ENCODE measurements around the gene LMAN2.

LMAN2 gene

GRCh38 chr5:177315411-177315810 is 36.1 kb downstream of the LMAN2 start:
- Histone ChIP-seq H3K9me2 (replicated peaks; ENCODE audit: control insufficient read depth, low read length) (no peaks in the 10 kb centered on the region), H3K27ac (ENCODE audit: low read depth, low read length) (no peak overlapping the region), H3K4me1 (ENCODE audit: control insufficient read depth, low read length) (peaks cover 19% of the 10 kb centered on the region), H3K79me2 (ENCODE audit: control insufficient read depth, low read length) (peaks cover 11% of the 10 kb centered on the region), H3K36me3 (ENCODE audit: control insufficient read depth, low read length) (peaks cover 20% of the 10 kb centered on the region), H3K4me3 (ENCODE audit: low read length) (no peak overlapping the region), H3K9me3 (ENCODE audit: control insufficient read depth, insufficient read depth, low read length) (peaks cover 9% of the 10 kb centered on the region), H3K4me2 (ENCODE audit: low read length) (no peak overlapping the region), H3K27me3 (ENCODE audit: control insufficient read depth, low read length) (no peaks in the 10 kb centered on the region), H4K20me1 (ENCODE audit: control insufficient read depth, insufficient read depth, low read depth, low read length) (peaks cover 3% of the 10 kb centered on the region), H3F3A (ENCODE audit: control insufficient read depth, insufficient read depth) (0 out of 2 replicates have a peak, but pooled peaks cover 3% of the 10 kb centered on the region)
- TF ChIP-seq EZH2phosphoT487 (IDR thresholded peaks at IDR 0.05; ENCODE audit: borderline replicate concordance, low read length) (no peak), CTCF (IDR thresholded peaks at IDR 0.05; ENCODE audit: low read depth, low read length, poor library complexity, severe bottlenecking) (no peak)

- Histone ChIP-seq H3K9me2 (replicated peaks; ENCODE audit: control insufficient read depth, low read length) (no peaks in the 10 kb centered on the region), H3F3A (ENCODE audit: control insufficient read depth, insufficient read depth) (0 out of 2 replicates have a peak, but pooled peaks cover 10% of the 10 kb centered on the region), H3K27me3 (ENCODE audit: control insufficient read depth, low read length) (no peaks in the 10 kb centered on the region), H3K4me1 (ENCODE audit: control insufficient read depth, low read length) (peaks cover 26% of the 10 kb centered on the region), H3K36me3 (ENCODE audit: control insufficient read depth, low read length) (peaks cover 20% of the 10 kb centered on the region), H3K79me2 (ENCODE audit: control insufficient read depth, low read length) (peaks cover 19% of the 10 kb centered on the region), H4K20me1 (ENCODE audit: control insufficient read depth, insufficient read depth, low read depth, low read length) (peaks cover 10% of the 10 kb centered on the region), H3K9me3 (ENCODE audit: control insufficient read depth, insufficient read depth, low read length) (peaks cover 2% of the 10 kb centered on the region), H3K4me3 (ENCODE audit: low read length) (no peak overlapping the region), H3K27ac (ENCODE audit: low read depth, low read length) (no peak overlapping the region), H3K4me2 (ENCODE audit: low read length) (no peak overlapping the region)
- no peak for TF ChIP-seq EZH2phosphoT487 (IDR thresholded peaks at IDR 0.05; ENCODE audit: borderline replicate concordance, low read length)
- no peak for TF ChIP-seq CTCF (IDR thresholded peaks at IDR 0.05; ENCODE audit: low read depth, low read length, poor library complexity, severe bottlenecking)
Measured at GRCh38 chr5:177314376-177315342, 36.8 kb downstream of the LMAN2 start.

DNA sequence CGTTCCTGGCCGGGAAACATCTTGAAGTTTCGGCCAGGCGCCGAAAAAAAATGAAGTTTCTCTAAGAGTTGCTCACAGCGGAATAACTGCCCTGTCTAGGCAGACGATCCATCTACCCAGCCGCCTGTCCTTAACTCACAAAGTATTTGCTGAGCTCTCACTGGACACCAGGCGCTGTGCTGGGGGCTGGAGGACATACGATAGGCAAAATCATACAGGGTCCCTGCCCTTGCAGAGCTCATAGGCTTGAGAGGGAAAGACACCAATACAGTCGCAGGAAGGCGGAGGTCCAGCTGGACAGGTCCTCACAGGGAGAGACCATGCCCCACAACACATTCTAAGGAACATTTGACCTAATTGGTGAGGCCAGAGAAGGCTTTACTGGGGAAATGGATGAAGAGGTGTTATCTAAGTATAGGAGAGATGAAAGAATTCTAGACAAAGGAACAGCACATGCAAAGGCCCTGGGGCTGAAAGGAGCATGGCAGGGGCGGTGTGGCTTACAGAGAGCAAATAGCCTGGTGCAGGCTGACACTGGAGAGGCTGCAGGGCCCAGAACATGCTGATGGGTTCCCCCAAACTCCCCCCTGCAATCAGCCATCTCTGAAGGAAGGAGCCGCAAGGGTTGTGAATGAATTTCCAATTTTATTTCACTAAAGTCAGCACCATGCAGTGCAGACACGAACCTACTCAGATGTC is 37.8 kb downstream of the LMAN2 start:
- Histone ChIP-seq H3K36me3 (ENCODE audit: control insufficient read depth, low read length) (peaks cover 29% of the 10 kb centered on the region), H3K4me3 (ENCODE audit: low read length) (no peak overlapping the region), H3K9me3 (ENCODE audit: control insufficient read depth, insufficient read depth, low read length) (no peaks in the 10 kb centered on the region), H3K9me2 (replicated peaks; ENCODE audit: control insufficient read depth, low read length) (no peaks in the 10 kb centered on the region), H3K4me1 (ENCODE audit: control insufficient read depth, low read length) (peaks cover 36% of the 10 kb centered on the region), H4K20me1 (ENCODE audit: control insufficient read depth, insufficient read depth, low read depth, low read length) (peaks cover 13% of the 10 kb centered on the region), H3K4me2 (ENCODE audit: low read length) (peak overlapping the region; percentile 94), H3F3A (ENCODE audit: control insufficient read depth, insufficient read depth) (peaks cover 13% of the 10 kb centered on the region; the same call in 1 of the 2 replicates), H3K27me3 (ENCODE audit: control insufficient read depth, low read length) (no peaks in the 10 kb centered on the region), H3K79me2 (ENCODE audit: control insufficient read depth, low read length) (peaks cover 27% of the 10 kb centered on the region), H3K27ac (ENCODE audit: low read depth, low read length) (no peak overlapping the region)
- TF ChIP-seq EZH2phosphoT487 (IDR thresholded peaks at IDR 0.05; ENCODE audit: borderline replicate concordance, low read length), result no peak
- no peak for TF ChIP-seq CTCF (IDR thresholded peaks at IDR 0.05; ENCODE audit: low read depth, low read length, poor library complexity, severe bottlenecking)
